Type B pancreatic cell (in vitro differentiated cells): ENCODE results near the gene RDH14. TPM values are rescaled to one million over a fixed set of nuclear protein-coding genes. Genes with fewer than 3 reads are reported as not detected.

ENCODE experiments used
- DNase-seq: peaks from one replicate; pipeline ENCODE4 v3.0.0; 2021; ENCODE audit warnings: mixed read lengths; ENCODE audit not compliant: unreplicated experiment; ENCODE audit errors: extremely low spot score
- H3K27ac Mint-ChIP-seq: 2 replicates; pipeline ENCODE4 v1.8.0; 2021; ENCODE audit warnings: mild to moderate bottlenecking, mixed read lengths
- H3K27me3 Mint-ChIP-seq: 2 replicates; pipeline ENCODE4 v1.8.0; 2021; ENCODE audit warnings: mixed read lengths
- H3K36me3 Mint-ChIP-seq: 2 replicates; pipeline ENCODE4 v1.8.0; 2021; ENCODE audit warnings: mixed read lengths
- H3K4me1 Mint-ChIP-seq: one replicate; pipeline ENCODE4 v1.8.0; 2021; ENCODE audit warnings: mixed read lengths; ENCODE audit not compliant: unreplicated experiment
- H3K4me3 Mint-ChIP-seq: 2 replicates; pipeline ENCODE4 v1.8.0; 2021; ENCODE audit warnings: mild to moderate bottlenecking, mixed read lengths
- H3K9me3 Mint-ChIP-seq: 2 replicates; pipeline ENCODE4 v1.8.0; 2021; ENCODE audit warnings: mixed read lengths
- total RNA-seq: library from RNA; stranded (reverse); gene quantifications from 2 replicates; pipeline ENCODE4 v1.2.1, GENCODE V29; 2021; ENCODE audit warnings: low replicate concordance
- TF ChIP-seq, protein P1 (sequence below): fragments of 200-600 bp; sonication (generic); conservative IDR thresholded peaks from 2 replicates; pipeline ENCODE4 v1.5.0; 2021; ENCODE audit warnings: antibody characterized with exemption, mild to moderate bottlenecking

Gene RDH14
- total RNA-seq, 1 donor from 2014 or later = 25.5 TPM

DNA sequence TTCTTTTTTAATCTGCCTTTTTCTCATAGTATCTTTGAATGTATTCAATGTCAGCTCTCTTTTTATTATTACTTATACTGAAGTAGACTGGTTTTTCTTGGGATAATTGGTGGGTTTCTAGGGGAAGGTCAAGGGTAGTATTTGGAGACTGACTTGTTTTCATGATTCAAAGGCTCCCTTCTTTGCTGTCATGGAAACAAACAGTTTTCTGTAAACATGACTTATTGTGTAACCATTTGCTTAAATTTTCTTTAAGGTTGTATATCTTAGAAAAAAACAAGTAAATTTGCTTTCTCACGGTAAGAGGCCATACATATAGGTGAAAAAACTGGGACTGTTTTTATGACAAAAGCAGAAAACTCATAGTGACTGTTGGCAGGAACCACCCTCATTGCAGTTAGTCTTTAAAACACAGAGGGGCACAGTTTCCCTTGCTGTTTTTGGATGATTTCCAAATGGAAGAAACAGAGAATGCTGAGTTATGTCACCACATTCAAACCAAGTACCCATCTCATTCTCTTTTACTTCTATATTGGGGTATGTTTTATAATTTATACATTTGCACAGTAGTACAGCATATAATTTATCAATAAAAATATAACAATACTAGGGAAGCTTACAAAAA lies 5.8 kb upstream of the RDH14 start:
- peaks cover 16% of the 10 kb centered on the region for H3K36me3 Mint-ChIP-seq
- H3K9me3 Mint-ChIP-seq = no peaks in the 10 kb centered on the region
- no peak overlapping the region for H3K27ac Mint-ChIP-seq
- TF ChIP-seq, protein P1, sequence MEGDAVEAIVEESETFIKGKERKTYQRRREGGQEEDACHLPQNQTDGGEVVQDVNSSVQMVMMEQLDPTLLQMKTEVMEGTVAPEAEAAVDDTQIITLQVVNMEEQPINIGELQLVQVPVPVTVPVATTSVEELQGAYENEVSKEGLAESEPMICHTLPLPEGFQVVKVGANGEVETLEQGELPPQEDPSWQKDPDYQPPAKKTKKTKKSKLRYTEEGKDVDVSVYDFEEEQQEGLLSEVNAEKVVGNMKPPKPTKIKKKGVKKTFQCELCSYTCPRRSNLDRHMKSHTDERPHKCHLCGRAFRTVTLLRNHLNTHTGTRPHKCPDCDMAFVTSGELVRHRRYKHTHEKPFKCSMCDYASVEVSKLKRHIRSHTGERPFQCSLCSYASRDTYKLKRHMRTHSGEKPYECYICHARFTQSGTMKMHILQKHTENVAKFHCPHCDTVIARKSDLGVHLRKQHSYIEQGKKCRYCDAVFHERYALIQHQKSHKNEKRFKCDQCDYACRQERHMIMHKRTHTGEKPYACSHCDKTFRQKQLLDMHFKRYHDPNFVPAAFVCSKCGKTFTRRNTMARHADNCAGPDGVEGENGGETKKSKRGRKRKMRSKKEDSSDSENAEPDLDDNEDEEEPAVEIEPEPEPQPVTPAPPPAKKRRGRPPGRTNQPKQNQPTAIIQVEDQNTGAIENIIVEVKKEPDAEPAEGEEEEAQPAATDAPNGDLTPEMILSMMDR = no peak
- no peak for DNase-seq
- H3K4me1 Mint-ChIP-seq = no peaks in the 10 kb centered on the region
- no peaks in the 10 kb centered on the region for H3K27me3 Mint-ChIP-seq
- H3K4me3 Mint-ChIP-seq = no peak overlapping the region

DNA sequence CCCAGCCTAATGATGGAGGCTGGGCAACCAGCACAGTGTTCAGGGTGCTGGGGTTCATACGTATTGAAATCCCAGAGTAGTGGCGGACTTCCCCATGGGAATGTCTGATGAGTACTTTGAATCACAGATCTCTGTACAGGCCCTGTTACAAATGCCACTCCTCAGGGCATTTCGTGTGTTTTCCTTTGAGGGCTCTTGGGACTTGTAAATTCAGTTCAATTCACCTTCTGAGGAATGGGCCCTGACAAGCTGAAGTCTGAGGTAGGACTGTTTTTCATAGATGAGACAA lies 288 bp upstream of the RDH14 start:
- TF ChIP-seq, protein P1 = no peak
- no peak for DNase-seq
- H3K9me3 Mint-ChIP-seq = no peaks in the 10 kb centered on the region
- no peaks in the 10 kb centered on the region for H3K27me3 Mint-ChIP-seq
- H3K4me3 Mint-ChIP-seq = peak overlapping the region; percentile 96
- H3K27ac Mint-ChIP-seq = peak overlapping the region; percentile 94
- H3K36me3 Mint-ChIP-seq = peaks cover 15% of the 10 kb centered on the region
- H3K4me1 Mint-ChIP-seq = peaks cover 29% of the 10 kb centered on the region

DNA sequence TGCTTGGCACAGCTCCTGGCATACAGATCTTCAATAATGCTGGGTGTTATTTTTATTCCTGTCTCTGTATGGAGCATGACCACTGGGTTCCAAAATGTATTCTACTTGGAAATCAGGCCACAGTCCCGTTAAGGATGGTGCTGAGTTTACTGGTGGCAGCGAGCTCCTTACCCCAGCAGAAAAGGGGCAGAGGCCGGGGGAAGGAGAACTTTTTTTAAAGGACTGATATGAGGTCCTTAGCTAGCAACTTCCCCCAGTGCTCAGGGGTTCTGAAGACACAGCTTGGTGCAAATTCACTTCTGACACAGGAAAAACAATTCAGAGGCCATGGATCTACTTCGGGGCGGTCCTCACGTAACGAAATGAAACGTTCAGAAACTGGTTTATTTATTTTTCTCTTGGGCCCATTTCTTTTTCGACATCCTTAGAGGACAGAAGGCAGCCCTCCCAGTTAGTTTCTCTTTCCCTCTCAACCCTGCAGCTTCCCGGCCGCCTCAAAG lies 872 bp downstream of the RDH14 start:
- no peak for DNase-seq
- no peaks in the 10 kb centered on the region for H3K9me3 Mint-ChIP-seq
- H3K4me3 Mint-ChIP-seq = peak overlapping the region; percentile 96
- peak overlapping the region; percentile 92 for H3K27ac Mint-ChIP-seq
- TF ChIP-seq, protein P1 = no peak
- peaks cover 20% of the 10 kb centered on the region for H3K36me3 Mint-ChIP-seq
- H3K4me1 Mint-ChIP-seq = peaks cover 33% of the 10 kb centered on the region
- H3K27me3 Mint-ChIP-seq = no peaks in the 10 kb centered on the region

DNA sequence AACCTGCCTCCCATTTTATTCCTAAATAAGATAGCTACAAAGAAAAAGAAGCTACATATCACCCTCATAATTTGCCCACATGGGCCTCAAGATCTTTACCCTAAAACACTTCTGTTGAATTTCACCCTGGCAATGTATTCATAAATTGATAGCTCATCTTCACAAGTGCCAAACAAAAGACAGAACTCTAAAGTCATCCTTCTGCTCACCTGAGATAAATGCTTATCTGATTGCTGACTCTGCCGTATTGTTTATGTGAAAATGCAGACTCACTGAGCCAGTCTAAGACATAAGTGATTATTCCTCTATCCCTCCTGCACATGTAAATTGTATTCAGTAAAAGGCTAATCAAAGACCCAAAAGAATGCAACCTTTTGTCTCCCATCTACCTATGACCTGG lies 2.0 kb downstream of the RDH14 start:
- Mint-ChIP-seq H3K36me3 (peaks cover 27% of the 10 kb centered on the region), H3K27ac (peak overlapping the region; percentile 92), H3K9me3 (no peaks in the 10 kb centered on the region), H3K4me3 (peak overlapping the region; percentile 96), H3K27me3 (no peaks in the 10 kb centered on the region), H3K4me1 (peaks cover 38% of the 10 kb centered on the region)
- no peak for DNase-seq
- TF ChIP-seq, protein P1 = no peak

DNA sequence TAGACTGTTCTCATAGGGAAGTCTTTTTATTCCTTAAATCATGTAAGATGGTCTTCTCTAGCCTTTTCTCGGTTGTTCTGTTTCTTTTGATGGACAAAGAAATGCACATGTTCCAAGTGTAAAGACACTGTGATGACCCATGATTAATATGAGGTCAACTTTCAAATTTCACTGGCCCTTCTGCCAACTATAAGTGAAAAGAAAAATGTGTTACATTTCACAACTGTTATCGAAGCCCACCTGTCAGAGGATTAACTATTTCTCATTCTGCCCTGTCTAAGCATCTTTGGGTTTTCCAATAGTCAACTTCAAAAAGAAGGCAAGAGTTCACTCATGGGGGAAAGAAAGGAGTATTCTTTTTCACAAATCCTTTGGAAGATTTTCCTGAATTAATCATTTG lies 3.3 kb downstream of the RDH14 start:
- H3K4me3 Mint-ChIP-seq = peak overlapping the region; percentile 55
- H3K36me3 Mint-ChIP-seq = peaks cover 28% of the 10 kb centered on the region
- H3K27me3 Mint-ChIP-seq = no peaks in the 10 kb centered on the region
- H3K27ac Mint-ChIP-seq = no peak overlapping the region
- peaks cover 41% of the 10 kb centered on the region for H3K4me1 Mint-ChIP-seq
- H3K9me3 Mint-ChIP-seq = no peaks in the 10 kb centered on the region
- no peak for DNase-seq
- TF ChIP-seq, protein P1 = no peak
